ENCODE data around the gene XPO4.

DNA sequence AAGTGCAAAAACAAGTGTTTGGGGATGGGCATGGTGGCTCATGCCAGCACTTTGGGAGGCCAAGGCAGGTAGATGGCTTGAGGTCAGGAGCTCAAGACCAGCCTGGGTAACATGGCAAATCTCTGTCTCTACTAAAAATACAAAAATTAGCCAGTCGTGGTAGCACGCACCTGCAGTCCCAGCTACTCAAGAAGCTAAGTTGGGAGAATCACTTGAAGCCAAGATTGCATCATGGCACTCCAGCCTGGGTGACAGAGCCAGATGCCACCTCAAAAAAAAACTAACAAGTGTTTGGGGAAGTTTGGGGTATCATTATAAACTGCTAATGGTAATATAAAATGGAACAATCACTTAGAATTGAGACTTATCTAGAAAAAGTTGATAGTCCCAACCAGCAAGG lies 24.6 kb downstream of the XPO4 start:
- TF ChIP-seq CTCF (IDR thresholded peaks at IDR 0.05): no peak
- TF ChIP-seq POLR2A (IDR thresholded peaks at IDR 0.05): no peak
- TF ChIP-seq POLR2AphosphoS5 (IDR thresholded peaks at IDR 0.05): no peak

All from breast epithelium (tissue), 3 donors.